Ramos (cell line): ENCODE measurements around the gene FOSB.

Source experiments
- in situ Hi-C: fragments of 300-500 bp; cut with MboI; formaldehyde crosslinking; loops from one replicate; pipeline ENCODE4 v1.14.3; 2022; ENCODE audit warnings: low sequenced_read_pairs; ENCODE audit not compliant: unreplicated experiment

The FOSB gene

GRCh38 chr19:45464274-45464673 is 3.5 kb upstream of the FOSB start:
- in situ Hi-C loops, result no loop called here

- in situ Hi-C loops, result no loop called here
These were observed 2.8 kb upstream of the FOSB start for GRCh38 chr19:45464852-45465441.

- in situ Hi-C loops, result no loop called here
These were observed 711 bp upstream of the FOSB start for GRCh38 chr19:45467115-45467455.

DNA sequence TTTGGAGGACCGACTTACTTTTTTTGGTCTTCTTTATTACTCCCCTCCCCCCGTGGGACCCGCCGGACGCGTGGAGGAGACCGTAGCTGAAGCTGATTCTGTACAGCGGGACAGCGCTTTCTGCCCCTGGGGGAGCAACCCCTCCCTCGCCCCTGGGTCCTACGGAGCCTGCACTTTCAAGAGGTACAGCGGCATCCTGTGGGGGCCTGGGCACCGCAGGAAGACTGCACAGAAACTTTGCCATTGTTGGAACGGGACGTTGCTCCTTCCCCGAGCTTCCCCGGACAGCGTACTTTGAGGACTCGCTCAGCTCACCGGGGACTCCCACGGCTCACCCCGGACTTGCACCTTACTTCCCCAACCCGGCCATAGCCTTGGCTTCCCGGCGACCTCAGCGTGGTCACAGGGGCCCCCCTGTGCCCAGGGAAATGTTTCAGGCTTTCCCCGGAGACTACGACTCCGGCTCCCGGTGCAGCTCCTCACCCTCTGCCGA is 409 bp downstream of the FOSB start:
- in situ Hi-C loops, result no loop called here

GRCh38 chr19:45468803-45469131 is 971 bp downstream of the FOSB start:
- in situ Hi-C loops, result no loop called here

GRCh38 chr19:45469132-45469944 is 1.5 kb downstream of the FOSB start:
- in situ Hi-C loops, result no loop called here

- in situ Hi-C loops, result no loop called here
These were observed 2.4 kb downstream of the FOSB start for GRCh38 chr19:45469945-45470761.

- in situ Hi-C loops, result no loop called here
These were observed 2.9 kb downstream of the FOSB start for GRCh38 chr19:45470762-45471081.

GRCh38 chr19:45471111-45471930 is 3.5 kb downstream of the FOSB start:
- in situ Hi-C loops, result no loop called here

DNA sequence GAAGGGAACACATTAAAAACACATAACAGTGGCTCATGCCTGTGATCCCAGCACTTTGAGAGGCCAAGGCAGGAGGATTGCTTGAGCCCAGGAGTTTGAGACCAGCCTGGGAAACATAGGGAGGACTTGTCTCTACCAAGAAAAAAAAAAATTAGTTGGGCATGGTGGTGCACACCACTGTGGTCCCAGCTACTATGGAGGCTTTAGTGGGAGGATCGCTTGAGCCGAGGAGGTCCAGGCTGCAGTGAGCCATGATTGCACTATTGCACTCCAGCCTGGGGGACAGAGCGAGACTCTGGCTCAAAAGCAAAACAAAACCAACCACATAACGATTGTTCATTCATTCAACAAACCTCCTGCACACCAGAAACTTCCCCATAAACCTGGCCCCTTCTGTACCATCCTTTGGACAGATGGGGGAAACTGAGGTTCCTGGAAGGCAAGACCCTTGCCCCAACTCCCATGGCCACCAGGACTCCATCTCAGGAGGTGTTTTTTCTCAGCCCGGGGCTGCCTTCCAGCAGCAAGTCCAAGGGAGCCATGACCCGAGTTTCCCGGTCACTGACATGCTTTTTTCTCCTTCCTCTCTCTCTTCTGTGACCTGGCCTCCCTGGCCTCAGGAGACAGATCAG is 4.3 kb downstream of the FOSB start:
- in situ Hi-C loops, result no loop called here

DNA sequence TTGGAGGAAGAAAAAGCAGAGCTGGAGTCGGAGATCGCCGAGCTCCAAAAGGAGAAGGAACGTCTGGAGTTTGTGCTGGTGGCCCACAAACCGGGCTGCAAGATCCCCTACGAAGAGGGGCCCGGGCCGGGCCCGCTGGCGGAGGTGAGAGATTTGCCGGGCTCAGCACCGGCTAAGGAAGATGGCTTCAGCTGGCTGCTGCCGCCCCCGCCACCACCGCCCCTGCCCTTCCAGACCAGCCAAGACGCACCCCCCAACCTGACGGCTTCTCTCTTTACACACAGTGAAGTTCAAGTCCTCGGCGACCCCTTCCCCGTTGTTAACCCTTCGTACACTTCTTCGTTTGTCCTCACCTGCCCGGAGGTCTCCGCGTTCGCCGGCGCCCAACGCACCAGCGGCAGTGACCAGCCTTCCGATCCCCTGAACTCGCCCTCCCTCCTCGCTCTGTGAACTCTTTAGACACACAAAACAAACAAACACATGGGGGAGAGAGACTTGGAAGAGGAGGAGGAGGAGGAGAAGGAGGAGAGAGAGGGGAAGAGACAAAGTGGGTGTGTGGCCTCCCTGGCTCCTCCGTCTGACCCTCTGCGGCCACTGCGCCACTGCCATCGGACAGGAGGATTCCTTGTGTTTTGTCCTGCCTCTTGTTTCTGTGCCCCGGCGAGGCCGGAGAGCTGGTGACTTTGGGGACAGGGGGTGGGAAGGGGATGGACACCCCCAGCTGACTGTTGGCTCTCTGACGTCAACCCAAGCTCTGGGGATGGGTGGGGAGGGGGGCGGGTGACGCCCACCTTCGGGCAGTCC is 5.0 kb downstream of the FOSB start:
- in situ Hi-C loops, result no loop called here

DNA sequence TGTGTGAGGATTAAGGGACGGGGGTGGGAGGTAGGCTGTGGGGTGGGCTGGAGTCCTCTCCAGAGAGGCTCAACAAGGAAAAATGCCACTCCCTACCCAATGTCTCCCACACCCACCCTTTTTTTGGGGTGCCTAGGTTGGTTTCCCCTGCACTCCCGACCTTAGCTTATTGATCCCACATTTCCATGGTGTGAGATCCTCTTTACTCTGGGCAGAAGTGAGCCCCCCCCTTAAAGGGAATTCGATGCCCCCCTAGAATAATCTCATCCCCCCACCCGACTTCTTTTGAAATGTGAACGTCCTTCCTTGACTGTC is 5.5 kb downstream of the FOSB start:
- in situ Hi-C loops, result no loop called here

DNA sequence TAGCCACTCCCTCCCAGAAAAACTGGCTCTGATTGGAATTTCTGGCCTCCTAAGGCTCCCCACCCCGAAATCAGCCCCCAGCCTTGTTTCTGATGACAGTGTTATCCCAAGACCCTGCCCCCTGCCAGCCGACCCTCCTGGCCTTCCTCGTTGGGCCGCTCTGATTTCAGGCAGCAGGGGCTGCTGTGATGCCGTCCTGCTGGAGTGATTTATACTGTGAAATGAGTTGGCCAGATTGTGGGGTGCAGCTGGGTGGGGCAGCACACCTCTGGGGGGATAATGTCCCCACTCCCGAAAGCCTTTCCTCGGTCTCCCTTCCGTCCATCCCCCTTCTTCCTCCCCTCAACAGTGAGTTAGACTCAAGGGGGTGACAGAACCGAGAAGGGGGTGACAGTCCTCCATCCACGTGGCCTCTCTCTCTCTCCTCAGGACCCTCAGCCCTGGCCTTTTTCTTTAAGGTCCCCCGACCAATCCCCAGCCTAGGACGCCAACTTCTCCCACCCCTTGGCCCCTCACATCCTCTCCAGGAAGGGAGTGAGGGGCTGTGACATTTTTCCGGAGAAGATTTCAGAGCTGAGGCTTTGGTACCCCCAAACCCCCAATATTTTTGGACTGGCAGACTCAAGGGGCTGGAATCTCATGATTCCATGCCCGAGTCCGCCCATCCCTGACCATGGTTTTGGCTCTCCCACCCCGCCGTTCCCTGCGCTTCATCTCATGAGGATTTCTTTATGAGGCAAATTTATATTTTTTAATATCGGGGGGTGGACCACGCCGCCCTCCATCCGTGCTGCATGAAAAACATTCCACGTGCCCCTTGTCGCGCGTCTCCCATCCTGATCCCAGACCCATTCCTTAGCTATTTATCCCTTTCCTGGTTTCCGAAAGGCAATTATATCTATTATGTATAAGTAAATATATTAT is 6.1 kb downstream of the FOSB start:
- in situ Hi-C loops, result no loop called here

DNA sequence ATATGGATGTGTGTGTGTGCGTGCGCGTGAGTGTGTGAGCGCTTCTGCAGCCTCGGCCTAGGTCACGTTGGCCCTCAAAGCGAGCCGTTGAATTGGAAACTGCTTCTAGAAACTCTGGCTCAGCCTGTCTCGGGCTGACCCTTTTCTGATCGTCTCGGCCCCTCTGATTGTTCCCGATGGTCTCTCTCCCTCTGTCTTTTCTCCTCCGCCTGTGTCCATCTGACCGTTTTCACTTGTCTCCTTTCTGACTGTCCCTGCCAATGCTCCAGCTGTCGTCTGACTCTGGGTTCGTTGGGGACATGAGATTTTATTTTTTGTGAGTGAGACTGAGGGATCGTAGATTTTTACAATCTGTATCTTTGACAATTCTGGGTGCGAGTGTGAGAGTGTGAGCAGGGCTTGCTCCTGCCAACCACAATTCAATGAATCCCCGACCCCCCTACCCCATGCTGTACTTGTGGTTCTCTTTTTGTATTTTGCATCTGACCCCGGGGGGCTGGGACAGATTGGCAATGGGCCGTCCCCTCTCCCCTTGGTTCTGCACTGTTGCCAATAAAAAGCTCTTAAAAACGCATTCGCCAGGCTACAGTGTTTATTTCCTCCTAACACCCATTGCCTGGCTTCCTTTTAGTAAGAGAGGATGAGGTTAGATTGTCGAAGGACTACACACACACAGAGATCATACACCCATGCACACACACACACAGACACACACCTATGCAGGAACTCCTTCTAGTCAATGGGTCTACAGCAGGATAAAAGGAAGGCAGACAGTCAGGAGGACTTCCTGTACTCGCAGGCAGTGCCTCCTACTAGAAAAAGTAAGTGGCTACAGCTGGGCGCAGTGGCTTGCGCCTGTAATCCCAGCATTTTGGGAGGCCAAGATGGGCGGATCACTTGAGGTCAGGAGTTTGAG is 7.1 kb downstream of the FOSB start:
- in situ Hi-C loops, result loop anchor here (5.0 kb wide), 1 partner anchor 33 kb away; no protein-coding TSS in a partner anchor

DNA sequence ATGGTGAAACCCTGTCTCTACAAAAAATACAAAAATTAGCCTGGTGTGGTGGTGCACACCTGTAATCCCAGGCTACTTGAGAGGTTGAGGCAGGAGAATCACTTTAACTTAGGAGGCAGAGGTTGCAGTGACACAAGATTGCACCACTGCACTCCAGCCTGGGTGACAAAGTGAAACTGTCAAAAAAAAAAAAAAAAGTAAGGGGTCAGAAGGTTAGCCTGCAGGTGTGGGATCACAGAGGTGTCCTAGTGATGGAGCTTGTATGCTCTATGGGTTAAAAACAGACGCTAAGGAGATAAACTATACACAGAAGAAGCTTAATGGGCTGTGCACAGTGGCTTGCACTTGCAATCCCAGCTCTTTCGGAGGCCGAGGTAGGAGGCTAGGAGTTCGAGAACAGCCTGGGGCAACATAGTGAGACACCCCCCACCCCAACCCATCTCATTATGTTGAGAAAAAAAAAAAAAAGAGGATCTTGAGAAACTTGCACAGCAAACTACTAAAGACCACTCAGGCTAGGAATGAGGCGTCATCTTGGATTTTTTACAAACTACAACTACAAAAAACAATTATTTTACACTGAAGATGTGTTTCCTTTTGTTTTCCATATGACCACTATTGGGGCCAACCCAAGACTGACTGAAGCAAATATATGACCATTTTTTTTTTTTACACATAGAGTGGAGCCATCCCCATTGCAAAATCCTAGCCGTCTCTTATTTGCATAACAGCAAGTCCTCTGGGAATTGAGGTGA is 7.9 kb downstream of the FOSB start:
- in situ Hi-C loops, result loop anchor here (5.0 kb wide), 1 partner anchor 33 kb away; no protein-coding TSS in a partner anchor

- in situ Hi-C loops, result loop anchor here (5.0 kb wide), 1 partner anchor 34 kb away; no protein-coding TSS in a partner anchor
These were observed 8.5 kb downstream of the FOSB start for GRCh38 chr19:45476304-45476703.
